GM23338 (cell line): Measurements from ENCODE around the gene ABCC3.

Experiments used
- CREB1 ChIP-seq: fragments of 250-450 bp; sonication (Bioruptor Pico); IDR thresholded peaks from 2 replicates; pipeline ENCODE4 v1.5.0; 2020; ENCODE audit warnings: low read depth, mild to moderate bottlenecking, moderate library complexity
- EZH2 ChIP-seq: fragments of 200-600 bp; sonication (generic); IDR thresholded peaks from one replicate; pipeline ENCODE4 v1.8.0; 2017; ENCODE audit warnings: antibody characterized with exemption, mild to moderate bottlenecking, low read depth; ENCODE audit not compliant: unreplicated experiment
- EZH2phosphoT487 ChIP-seq: fragments of 200-600 bp; sonication (generic); IDR thresholded peaks from one replicate; pipeline ENCODE4 v1.8.1; 2018; ENCODE audit warnings: antibody characterized with exemption; ENCODE audit not compliant: unreplicated experiment
- JUNB ChIP-seq: IDR thresholded peaks from one replicate; pipeline ENCODE4 v1.6.1; 2016; ENCODE audit warnings: antibody characterized with exemption; ENCODE audit not compliant: unreplicated experiment
- NANOG ChIP-seq: IDR thresholded peaks from 2 replicates; pipeline ENCODE4 v1.6.1; 2016; ENCODE audit warnings: antibody characterized with exemption, borderline replicate concordance
- POLR2AphosphoS5 ChIP-seq: IDR thresholded peaks from 2 replicates; pipeline ENCODE4 v1.6.1; 2016; ENCODE audit warnings: antibody characterized with exemption, low read depth
- STAT1 ChIP-seq: IDR thresholded peaks from one replicate; pipeline ENCODE4 v1.6.1; 2016; ENCODE audit warnings: antibody characterized with exemption; ENCODE audit not compliant: unreplicated experiment
- ZNF114 ChIP-seq: fragments of 250-450 bp; sonication (Bioruptor Pico); IDR thresholded peaks from 2 replicates; pipeline ENCODE4 v1.5.0; 2020; ENCODE audit warnings: mild to moderate bottlenecking, moderate library complexity
- ZNF331 ChIP-seq: fragments of 250-450 bp; sonication (Bioruptor Pico); IDR thresholded peaks from 2 replicates; pipeline ENCODE4 v1.5.0; 2020; ENCODE audit warnings: low read depth, mild to moderate bottlenecking, moderate library complexity
- TF ChIP-seq, protein P1 (sequence below), 2 experiments: fragments of 200-600 bp in 1 of 2; sonication (generic) in 1 of 2; conservative IDR thresholded peaks; 2 replicates each; pipeline versions ENCODE4 v1.5.1 to v1.6.1; 2016 to 2017; ENCODE audit warnings: antibody characterized with exemption in 2 of 2, low read depth in 2 of 2, mild to moderate bottlenecking in 2 of 2, moderate library complexity in 1 of 2
- TF ChIP-seq, protein P2 (sequence below): IDR thresholded peaks from one replicate; pipeline ENCODE4 v1.6.1; 2018; ENCODE audit warnings: antibody characterized with exemption; ENCODE audit not compliant: unreplicated experiment
- TF ChIP-seq, protein P3 (sequence below): IDR thresholded peaks from 2 replicates; pipeline ENCODE4 v1.6.1; 2016; ENCODE audit warnings: antibody characterized with exemption
- TF ChIP-seq, protein P4 (sequence below): fragments of 250-450 bp; sonication (Bioruptor Pico); IDR thresholded peaks from 2 replicates; pipeline ENCODE4 v1.5.0; 2020; ENCODE audit warnings: mild to moderate bottlenecking, moderate library complexity

DNA sequence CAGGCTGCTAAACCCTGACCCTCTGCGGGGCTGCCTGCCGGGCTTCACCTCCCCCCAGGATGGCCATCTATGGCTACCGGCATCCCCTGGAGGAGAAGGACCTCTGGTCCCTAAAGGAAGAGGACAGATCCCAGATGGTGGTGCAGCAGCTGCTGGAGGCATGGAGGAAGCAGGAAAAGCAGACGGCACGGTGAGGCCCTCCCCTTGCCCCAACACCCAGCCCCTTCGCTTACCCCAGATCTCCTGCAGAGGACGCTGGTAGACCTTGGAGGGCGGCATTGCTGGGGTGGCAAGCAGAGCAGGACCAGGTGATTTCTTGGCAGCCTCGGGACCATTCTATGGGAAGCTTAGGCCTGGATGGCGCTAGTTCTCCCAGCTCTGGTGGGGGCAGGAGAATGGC, 24.5 kb downstream of the ABCC3 start:
- no peak for TF ChIP-seq EZH2
- TF ChIP-seq, protein P1, sequence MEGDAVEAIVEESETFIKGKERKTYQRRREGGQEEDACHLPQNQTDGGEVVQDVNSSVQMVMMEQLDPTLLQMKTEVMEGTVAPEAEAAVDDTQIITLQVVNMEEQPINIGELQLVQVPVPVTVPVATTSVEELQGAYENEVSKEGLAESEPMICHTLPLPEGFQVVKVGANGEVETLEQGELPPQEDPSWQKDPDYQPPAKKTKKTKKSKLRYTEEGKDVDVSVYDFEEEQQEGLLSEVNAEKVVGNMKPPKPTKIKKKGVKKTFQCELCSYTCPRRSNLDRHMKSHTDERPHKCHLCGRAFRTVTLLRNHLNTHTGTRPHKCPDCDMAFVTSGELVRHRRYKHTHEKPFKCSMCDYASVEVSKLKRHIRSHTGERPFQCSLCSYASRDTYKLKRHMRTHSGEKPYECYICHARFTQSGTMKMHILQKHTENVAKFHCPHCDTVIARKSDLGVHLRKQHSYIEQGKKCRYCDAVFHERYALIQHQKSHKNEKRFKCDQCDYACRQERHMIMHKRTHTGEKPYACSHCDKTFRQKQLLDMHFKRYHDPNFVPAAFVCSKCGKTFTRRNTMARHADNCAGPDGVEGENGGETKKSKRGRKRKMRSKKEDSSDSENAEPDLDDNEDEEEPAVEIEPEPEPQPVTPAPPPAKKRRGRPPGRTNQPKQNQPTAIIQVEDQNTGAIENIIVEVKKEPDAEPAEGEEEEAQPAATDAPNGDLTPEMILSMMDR (conservative IDR thresholded peaks at IDR 0.05; ENCODE audit: low read depth in 2 of 2): peak; percentile 14 to 71; a peak in 3 of 4 replicates
- no peak for TF ChIP-seq POLR2AphosphoS5
- no peak for TF ChIP-seq CREB1 (CRISPR knock-in tag)
- no peak for TF ChIP-seq NANOG
- TF ChIP-seq, protein P2, sequence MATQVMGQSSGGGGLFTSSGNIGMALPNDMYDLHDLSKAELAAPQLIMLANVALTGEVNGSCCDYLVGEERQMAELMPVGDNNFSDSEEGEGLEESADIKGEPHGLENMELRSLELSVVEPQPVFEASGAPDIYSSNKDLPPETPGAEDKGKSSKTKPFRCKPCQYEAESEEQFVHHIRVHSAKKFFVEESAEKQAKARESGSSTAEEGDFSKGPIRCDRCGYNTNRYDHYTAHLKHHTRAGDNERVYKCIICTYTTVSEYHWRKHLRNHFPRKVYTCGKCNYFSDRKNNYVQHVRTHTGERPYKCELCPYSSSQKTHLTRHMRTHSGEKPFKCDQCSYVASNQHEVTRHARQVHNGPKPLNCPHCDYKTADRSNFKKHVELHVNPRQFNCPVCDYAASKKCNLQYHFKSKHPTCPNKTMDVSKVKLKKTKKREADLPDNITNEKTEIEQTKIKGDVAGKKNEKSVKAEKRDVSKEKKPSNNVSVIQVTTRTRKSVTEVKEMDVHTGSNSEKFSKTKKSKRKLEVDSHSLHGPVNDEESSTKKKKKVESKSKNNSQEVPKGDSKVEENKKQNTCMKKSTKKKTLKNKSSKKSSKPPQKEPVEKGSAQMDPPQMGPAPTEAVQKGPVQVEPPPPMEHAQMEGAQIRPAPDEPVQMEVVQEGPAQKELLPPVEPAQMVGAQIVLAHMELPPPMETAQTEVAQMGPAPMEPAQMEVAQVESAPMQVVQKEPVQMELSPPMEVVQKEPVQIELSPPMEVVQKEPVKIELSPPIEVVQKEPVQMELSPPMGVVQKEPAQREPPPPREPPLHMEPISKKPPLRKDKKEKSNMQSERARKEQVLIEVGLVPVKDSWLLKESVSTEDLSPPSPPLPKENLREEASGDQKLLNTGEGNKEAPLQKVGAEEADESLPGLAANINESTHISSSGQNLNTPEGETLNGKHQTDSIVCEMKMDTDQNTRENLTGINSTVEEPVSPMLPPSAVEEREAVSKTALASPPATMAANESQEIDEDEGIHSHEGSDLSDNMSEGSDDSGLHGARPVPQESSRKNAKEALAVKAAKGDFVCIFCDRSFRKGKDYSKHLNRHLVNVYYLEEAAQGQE: no peak
- TF ChIP-seq, protein P3, sequence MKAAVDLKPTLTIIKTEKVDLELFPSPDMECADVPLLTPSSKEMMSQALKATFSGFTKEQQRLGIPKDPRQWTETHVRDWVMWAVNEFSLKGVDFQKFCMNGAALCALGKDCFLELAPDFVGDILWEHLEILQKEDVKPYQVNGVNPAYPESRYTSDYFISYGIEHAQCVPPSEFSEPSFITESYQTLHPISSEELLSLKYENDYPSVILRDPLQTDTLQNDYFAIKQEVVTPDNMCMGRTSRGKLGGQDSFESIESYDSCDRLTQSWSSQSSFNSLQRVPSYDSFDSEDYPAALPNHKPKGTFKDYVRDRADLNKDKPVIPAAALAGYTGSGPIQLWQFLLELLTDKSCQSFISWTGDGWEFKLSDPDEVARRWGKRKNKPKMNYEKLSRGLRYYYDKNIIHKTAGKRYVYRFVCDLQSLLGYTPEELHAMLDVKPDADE: no peak
- TF ChIP-seq, protein P4, sequence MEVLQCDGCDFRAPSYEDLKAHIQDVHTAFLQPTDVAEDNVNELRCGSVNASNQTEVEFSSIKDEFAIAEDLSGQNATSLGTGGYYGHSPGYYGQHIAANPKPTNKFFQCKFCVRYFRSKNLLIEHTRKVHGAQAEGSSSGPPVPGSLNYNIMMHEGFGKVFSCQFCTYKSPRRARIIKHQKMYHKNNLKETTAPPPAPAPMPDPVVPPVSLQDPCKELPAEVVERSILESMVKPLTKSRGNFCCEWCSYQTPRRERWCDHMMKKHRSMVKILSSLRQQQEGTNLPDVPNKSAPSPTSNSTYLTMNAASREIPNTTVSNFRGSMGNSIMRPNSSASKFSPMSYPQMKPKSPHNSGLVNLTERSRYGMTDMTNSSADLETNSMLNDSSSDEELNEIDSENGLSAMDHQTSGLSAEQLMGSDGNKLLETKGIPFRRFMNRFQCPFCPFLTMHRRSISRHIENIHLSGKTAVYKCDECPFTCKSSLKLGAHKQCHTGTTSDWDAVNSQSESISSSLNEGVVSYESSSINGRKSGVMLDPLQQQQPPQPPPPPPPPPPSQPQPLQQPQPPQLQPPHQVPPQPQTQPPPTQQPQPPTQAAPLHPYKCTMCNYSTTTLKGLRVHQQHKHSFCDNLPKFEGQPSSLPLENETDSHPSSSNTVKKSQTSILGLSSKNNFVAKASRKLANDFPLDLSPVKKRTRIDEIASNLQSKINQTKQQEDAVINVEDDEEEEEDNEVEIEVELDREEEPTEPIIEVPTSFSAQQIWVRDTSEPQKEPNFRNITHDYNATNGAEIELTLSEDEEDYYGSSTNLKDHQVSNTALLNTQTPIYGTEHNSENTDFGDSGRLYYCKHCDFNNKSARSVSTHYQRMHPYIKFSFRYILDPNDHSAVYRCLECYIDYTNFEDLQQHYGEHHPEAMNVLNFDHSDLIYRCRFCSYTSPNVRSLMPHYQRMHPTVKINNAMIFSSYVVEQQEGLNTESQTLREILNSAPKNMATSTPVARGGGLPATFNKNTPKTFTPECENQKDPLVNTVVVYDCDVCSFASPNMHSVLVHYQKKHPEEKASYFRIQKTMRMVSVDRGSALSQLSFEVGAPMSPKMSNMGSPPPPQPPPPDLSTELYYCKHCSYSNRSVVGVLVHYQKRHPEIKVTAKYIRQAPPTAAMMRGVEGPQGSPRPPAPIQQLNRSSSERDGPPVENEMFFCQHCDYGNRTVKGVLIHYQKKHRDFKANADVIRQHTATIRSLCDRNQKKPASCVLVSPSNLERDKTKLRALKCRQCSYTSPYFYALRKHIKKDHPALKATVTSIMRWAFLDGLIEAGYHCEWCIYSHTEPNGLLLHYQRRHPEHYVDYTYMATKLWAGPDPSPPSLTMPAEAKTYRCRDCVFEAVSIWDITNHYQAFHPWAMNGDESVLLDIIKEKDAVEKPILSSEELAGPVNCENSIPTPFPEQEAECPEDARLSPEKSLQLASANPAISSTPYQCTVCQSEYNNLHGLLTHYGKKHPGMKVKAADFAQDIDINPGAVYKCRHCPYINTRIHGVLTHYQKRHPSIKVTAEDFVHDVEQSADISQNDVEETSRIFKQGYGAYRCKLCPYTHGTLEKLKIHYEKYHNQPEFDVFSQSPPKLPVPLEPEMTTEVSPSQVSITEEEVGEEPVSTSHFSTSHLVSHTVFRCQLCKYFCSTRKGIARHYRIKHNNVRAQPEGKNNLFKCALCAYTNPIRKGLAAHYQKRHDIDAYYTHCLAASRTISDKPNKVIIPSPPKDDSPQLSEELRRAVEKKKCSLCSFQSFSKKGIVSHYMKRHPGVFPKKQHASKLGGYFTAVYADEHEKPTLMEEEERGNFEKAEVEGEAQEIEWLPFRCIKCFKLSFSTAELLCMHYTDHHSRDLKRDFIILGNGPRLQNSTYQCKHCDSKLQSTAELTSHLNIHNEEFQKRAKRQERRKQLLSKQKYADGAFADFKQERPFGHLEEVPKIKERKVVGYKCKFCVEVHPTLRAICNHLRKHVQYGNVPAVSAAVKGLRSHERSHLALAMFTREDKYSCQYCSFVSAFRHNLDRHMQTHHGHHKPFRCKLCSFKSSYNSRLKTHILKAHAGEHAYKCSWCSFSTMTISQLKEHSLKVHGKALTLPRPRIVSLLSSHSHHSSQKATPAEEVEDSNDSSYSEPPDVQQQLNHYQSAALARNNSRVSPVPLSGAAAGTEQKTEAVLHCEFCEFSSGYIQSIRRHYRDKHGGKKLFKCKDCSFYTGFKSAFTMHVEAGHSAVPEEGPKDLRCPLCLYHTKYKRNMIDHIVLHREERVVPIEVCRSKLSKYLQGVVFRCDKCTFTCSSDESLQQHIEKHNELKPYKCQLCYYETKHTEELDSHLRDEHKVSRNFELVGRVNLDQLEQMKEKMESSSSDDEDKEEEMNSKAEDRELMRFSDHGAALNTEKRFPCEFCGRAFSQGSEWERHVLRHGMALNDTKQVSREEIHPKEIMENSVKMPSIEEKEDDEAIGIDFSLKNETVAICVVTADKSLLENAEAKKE (CRISPR knock-in tag): no peak
- TF ChIP-seq EZH2phosphoT487: no peak
- TF ChIP-seq JUNB: no peak
- no peak for TF ChIP-seq STAT1
- TF ChIP-seq ZNF331 (CRISPR knock-in tag): no peak
- TF ChIP-seq ZNF114 (CRISPR knock-in tag): no peak
